ENCODE measurements around the gene COX7A1.

Gene COX7A1

GRCh38 chr19:36115453-36116343 is 36.5 kb downstream of the COX7A1 start, which contains the start of gene TBCB:
Gene TBCB (plus strand): TSS chr19:36115468. CDS start chr19:36115561, 93 bp downstream.
- DNase-seq (ENCODE audit: low read depth): peak; percentile 30
- TF ChIP-seq CTCF (conservative IDR thresholded peaks at IDR 0.05; ENCODE audit: low read length): no peak
- peak within 1 kb of the TSS; percentile 97 for H3K4me3 ChIP-seq (ENCODE audit: low read length)

- TF ChIP-seq CTCF (conservative IDR thresholded peaks at IDR 0.05; ENCODE audit: low read length): no peak
- DNase-seq (ENCODE audit: low read depth): peak; percentile 100
Measured at GRCh38 chr19:36114721-36115452, 37.4 kb downstream of the COX7A1 start, which contains the start of gene POLR2I. Gene POLR2I (minus strand): TSS chr19:36114875. CDS start chr19:36114856, 19 bp downstream.

GRCh38 chr19:36113894-36114720 is 38.1 kb downstream of the COX7A1 start:
- peak; percentile 38 for DNase-seq (ENCODE audit: low read depth)
- H3K4me3 ChIP-seq (ENCODE audit: low read length): peak overlapping the region; percentile 97
- peak; percentile 30 for TF ChIP-seq CTCF (conservative IDR thresholded peaks at IDR 0.05; ENCODE audit: low read length)

More at GRCh38 chr19:36114721-36115452, 37.4 kb downstream of the COX7A1 start, which contains the start of gene POLR2I:
- H3K4me3 ChIP-seq (ENCODE audit: low read length): peak within 1 kb of the TSS; percentile 97

- TF ChIP-seq CTCF (conservative IDR thresholded peaks at IDR 0.05; ENCODE audit: low read length): no peak
- peak overlapping the region; percentile 97 for H3K4me3 ChIP-seq (ENCODE audit: low read length)
- no peak for DNase-seq (ENCODE audit: low read depth)
Measured at GRCh38 chr19:36113425-36113824, 38.8 kb downstream of the COX7A1 start.

- no peak for DNase-seq (ENCODE audit: low read depth)
- no peak overlapping the region for H3K4me3 ChIP-seq (ENCODE audit: low read length)
Measured at GRCh38 chr19:36112678-36113077, 39.6 kb downstream of the COX7A1 start.

More at GRCh38 chr19:36112678-36113077, 39.6 kb downstream of the COX7A1 start:
- no peak for TF ChIP-seq CTCF (conservative IDR thresholded peaks at IDR 0.05; ENCODE audit: low read length)

Measured in AG10803 (cell line).